Breast epithelium (tissue), 4 donors: ENCODE results near the gene PRKAR1B. TPM values are rescaled to one million over a fixed set of nuclear protein-coding genes. Genes with fewer than 3 reads are reported as not detected.

Experiments
- DNase-seq, 2 donors: peaks; one replicate each; pipeline ENCODE4 v3.0.0-alpha.2; 2019; ENCODE audit warnings: low spot score in 2 of 2
- H3K27ac ChIP-seq, 2 donors: fragments of 200-600 bp; sonication (generic) in 1 of 2; one replicate each; pipeline ENCODE4 v1.5.1; 2016 to 2019; ENCODE audit warnings: mild to moderate bottlenecking in 1 of 2
- H3K27me3 ChIP-seq, 2 donors: fragments of 200-600 bp; sonication (generic) in 1 of 2; one replicate each; pipeline versions ENCODE4 v1.5.1 to v1.6.0; 2017 to 2019; ENCODE audit warnings: control low read depth in 1 of 2, mild to moderate bottlenecking in 1 of 2
- H3K36me3 ChIP-seq: fragments of 200-600 bp; one replicate; pipeline ENCODE4 v1.5.1; 2019
- H3K4me1 ChIP-seq, 2 donors: fragments of 200-600 bp; sonication (generic); one replicate each; pipeline ENCODE4 v1.5.1; 2016 to 2019; ENCODE audit warnings: control low read depth in 1 of 2
- H3K4me3 ChIP-seq, 3 donors: fragments of 200-600 bp; sonication (generic); 1 replicate in 2 of 3; 2 replicates in 1 of 3; pipeline ENCODE4 v1.5.1; 2016 to 2019; ENCODE audit warnings: mild to moderate bottlenecking in 3 of 3, moderate library complexity in 2 of 3
- H3K9me3 ChIP-seq, 2 donors: fragments of 200-600 bp; sonication (generic) in 1 of 2; one replicate each; pipeline ENCODE4 v1.5.1; 2016 to 2019; ENCODE audit warnings: control low read depth in 1 of 2
- POLR2A ChIP-seq: fragments of 450-650 bp; IDR thresholded peaks from one replicate; pipeline ENCODE4 v1.6.1; 2016; ENCODE audit warnings: antibody characterized with exemption, mild to moderate bottlenecking, moderate library complexity
- POLR2AphosphoS5 ChIP-seq, 3 donors: sonication (generic); formaldehyde crosslinking; IDR thresholded peaks; one replicate each; pipeline ENCODE4 v1.6.1; 2017; ENCODE audit warnings: antibody characterized with exemption in 3 of 3
- intact Hi-C: fragments of 100-400 bp; cut with DNase I; formaldehyde crosslinking; loops from one replicate; pipeline ENCODE4 v1.15.1; 2023; ENCODE audit warnings: low total_unique reads
- total RNA-seq, 3 donors: library from RNA; depleted of rRNA; stranded (reverse); fragments of >200 nt; gene quantifications; one replicate each; pipeline ENCODE4 v1.1.0, GENCODE V29; 2016
- TF ChIP-seq, protein P1 (sequence below), 3 donors: fragments of 450-650 bp; IDR thresholded peaks; one replicate each; pipeline ENCODE4 v1.5.1; 2016 to 2017; ENCODE audit warnings: antibody characterized with exemption in 3 of 3, mild to moderate bottlenecking in 3 of 3, moderate library complexity in 3 of 3

Gene PRKAR1B
- total RNA-seq, 3 donors from 2014 or later, result 3.7 to 10.5 (median 7.9) TPM

DNA sequence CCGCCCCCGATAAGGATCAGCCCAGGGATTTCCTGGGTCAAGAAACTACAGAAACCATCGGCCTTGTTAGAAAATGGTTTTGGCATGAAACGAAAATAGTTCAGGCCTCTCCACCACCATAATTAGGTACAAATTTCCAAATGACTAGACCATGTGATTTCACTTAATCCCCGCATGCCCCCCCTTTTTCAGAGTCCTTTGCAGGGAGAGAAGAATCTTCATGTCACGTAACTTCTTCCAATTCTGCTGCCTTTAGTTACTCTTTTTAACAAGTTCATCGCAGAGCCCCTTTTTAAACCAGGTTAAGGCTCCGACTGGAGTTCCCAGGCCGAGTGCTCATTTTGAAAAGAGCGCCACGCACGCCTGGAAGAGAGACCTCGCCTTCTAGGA lies 210.9 kb downstream of the PRKAR1B start:
- no peak for DNase-seq
- peaks cover 0 to 11% of the 10 kb centered on the region in 2 donors for H3K27me3 ChIP-seq
- H3K4me1 ChIP-seq, result peaks cover 0 to 3% of the 10 kb centered on the region in 2 donors
- TF ChIP-seq, protein P1, sequence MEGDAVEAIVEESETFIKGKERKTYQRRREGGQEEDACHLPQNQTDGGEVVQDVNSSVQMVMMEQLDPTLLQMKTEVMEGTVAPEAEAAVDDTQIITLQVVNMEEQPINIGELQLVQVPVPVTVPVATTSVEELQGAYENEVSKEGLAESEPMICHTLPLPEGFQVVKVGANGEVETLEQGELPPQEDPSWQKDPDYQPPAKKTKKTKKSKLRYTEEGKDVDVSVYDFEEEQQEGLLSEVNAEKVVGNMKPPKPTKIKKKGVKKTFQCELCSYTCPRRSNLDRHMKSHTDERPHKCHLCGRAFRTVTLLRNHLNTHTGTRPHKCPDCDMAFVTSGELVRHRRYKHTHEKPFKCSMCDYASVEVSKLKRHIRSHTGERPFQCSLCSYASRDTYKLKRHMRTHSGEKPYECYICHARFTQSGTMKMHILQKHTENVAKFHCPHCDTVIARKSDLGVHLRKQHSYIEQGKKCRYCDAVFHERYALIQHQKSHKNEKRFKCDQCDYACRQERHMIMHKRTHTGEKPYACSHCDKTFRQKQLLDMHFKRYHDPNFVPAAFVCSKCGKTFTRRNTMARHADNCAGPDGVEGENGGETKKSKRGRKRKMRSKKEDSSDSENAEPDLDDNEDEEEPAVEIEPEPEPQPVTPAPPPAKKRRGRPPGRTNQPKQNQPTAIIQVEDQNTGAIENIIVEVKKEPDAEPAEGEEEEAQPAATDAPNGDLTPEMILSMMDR (IDR thresholded peaks at IDR 0.05), result no peak
- TF ChIP-seq POLR2AphosphoS5 (IDR thresholded peaks at IDR 0.05) (no peak), POLR2A (no peak)
- peak overlapping the region; percentile 84 to 90 for H3K27ac ChIP-seq
- no peaks in the 10 kb centered on the region for H3K9me3 ChIP-seq
- H3K4me3 ChIP-seq, result peak overlapping the region; percentile 66 to 92 (median 76)
- no peaks in the 10 kb centered on the region for H3K36me3 ChIP-seq
- intact Hi-C loops, result no loop called here

GRCh38 chr7:515628-516027 lies 211.5 kb downstream of the PRKAR1B start:
- intact Hi-C loops, result no loop called here
- TF ChIP-seq POLR2A (no peak), POLR2AphosphoS5 (IDR thresholded peaks at IDR 0.05) (no peak)
- Histone ChIP-seq H3K27ac (peak overlapping the region; percentile 84 to 90), H3K9me3 (no peaks in the 10 kb centered on the region), H3K4me3 (peak overlapping the region in 2 of 3 donors; percentile 76 to 92), H3K36me3 (no peaks in the 10 kb centered on the region), H3K4me1 (peaks cover 0 to 3% of the 10 kb centered on the region in 2 donors), H3K27me3 (peaks cover 0 to 5% of the 10 kb centered on the region in 2 donors)
- DNase-seq, result no peak

GRCh38 chr7:514651-515598 lies 212.2 kb downstream of the PRKAR1B start:
- no peak for DNase-seq
- intact Hi-C loops, result no loop called here
- no peaks in the 10 kb centered on the region for H3K36me3 ChIP-seq
- peak overlapping the region; percentile 84 to 90 for H3K27ac ChIP-seq
- TF ChIP-seq POLR2A (no peak), POLR2AphosphoS5 (IDR thresholded peaks at IDR 0.05) (no peak)
- TF ChIP-seq, protein P1 (IDR thresholded peaks at IDR 0.05), result no peak
- no peaks in the 10 kb centered on the region for H3K9me3 ChIP-seq
- H3K4me1 ChIP-seq, result peaks cover 0 to 3% of the 10 kb centered on the region in 2 donors
- no peaks in the 10 kb centered on the region for H3K27me3 ChIP-seq
- peak overlapping the region in 2 of 3 donors; percentile 76 to 92 for H3K4me3 ChIP-seq

- H3K4me1 ChIP-seq, result peaks cover 0 to 3% of the 10 kb centered on the region in 2 donors
- H3K27ac ChIP-seq, result peak overlapping the region; percentile 84 to 90
- no peaks in the 10 kb centered on the region for H3K27me3 ChIP-seq
- no peaks in the 10 kb centered on the region for H3K36me3 ChIP-seq
- TF ChIP-seq, protein P1 (IDR thresholded peaks at IDR 0.05), result no peak
- TF ChIP-seq POLR2A, result no peak
- TF ChIP-seq POLR2AphosphoS5 (IDR thresholded peaks at IDR 0.05), result no peak
- intact Hi-C loops, result no loop called here
- H3K4me3 ChIP-seq, result peak overlapping the region in 2 of 3 donors; percentile 76 to 92
- no peak for DNase-seq
- H3K9me3 ChIP-seq, result no peaks in the 10 kb centered on the region
Measured at GRCh38 chr7:514242-514641, 212.8 kb downstream of the PRKAR1B start.

GRCh38 chr7:513521-514166 lies 213.4 kb downstream of the PRKAR1B start:
- no peak for DNase-seq
- Histone ChIP-seq H3K36me3 (no peaks in the 10 kb centered on the region), H3K9me3 (no peaks in the 10 kb centered on the region), H3K4me1 (peaks cover 0 to 3% of the 10 kb centered on the region in 2 donors), H3K27me3 (no peaks in the 10 kb centered on the region), H3K27ac (peak overlapping the region; percentile 84 to 90), H3K4me3 (peak overlapping the region in 2 of 3 donors; percentile 76 to 92)
- TF ChIP-seq, protein P1 (IDR thresholded peaks at IDR 0.05), result no peak
- TF ChIP-seq POLR2A (no peak), POLR2AphosphoS5 (IDR thresholded peaks at IDR 0.05) (no peak)
- intact Hi-C loops, result no loop called here
